ENCODE data around the gene ARSK. TPM values are rescaled to one million over a fixed set of nuclear protein-coding genes. Genes with fewer than 3 reads are reported as not detected.

The ARSK gene
- total and polyA plus RNA-seq, 2 donors (not counting 1 experiment from before 2014, with no cell fraction given), result 3.7 to 5.1 TPM

DNA sequence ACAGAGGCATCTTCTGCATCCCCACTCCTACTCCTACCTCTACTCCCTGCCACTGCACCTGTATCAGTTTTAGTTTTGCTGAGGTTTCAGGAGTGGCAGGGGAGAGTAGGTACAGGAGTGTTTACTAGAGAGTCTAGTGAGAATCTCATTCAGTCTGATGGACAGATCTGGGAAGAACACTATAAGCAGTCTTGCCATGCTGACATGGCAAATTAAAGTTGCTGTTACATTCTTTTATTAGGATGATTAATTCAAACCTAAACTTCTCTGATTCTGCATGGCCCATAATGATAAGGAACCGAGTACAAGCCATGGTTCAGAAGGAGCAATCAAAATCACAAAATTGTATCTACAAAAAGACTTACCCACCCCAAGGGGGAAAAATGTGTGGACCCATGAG, 7.4 kb downstream of the ARSK start:
- H4K20me1 ChIP-seq (ENCODE audit: control insufficient read depth, insufficient read depth, low read length, poor library complexity, severe bottlenecking), result no peaks in the 10 kb centered on the region

GRCh38 chr5:95563367-95563766, 8.5 kb downstream of the ARSK start:
- CTCF ChIA-PET, result no interaction called here
- H3K4me3 Mint-ChIP-seq, result no peak overlapping the region
- H2AFZ ChIP-seq (ENCODE audit: insufficient read depth, low read depth, low read length, poor library complexity, severe bottlenecking), result no peak overlapping the region
- 100% methylated on average over 1 of the region's 5 CpGs for WGBS (ENCODE audit: insufficient coverage)
- POLR2A ChIA-PET, result no interaction called here
- H3K79me2 ChIP-seq (ENCODE audit: control insufficient read depth, insufficient read depth, low read length), result peaks cover 1% of the 10 kb centered on the region
- H3K27ac ChIP-seq (ENCODE audit: low read length in 2 of 2), result no peak overlapping the region
- DNase-seq (no peak), ATAC-seq (ENCODE audit: low read depth) (no peak)
- no peak overlapping the region for H3K4me2 ChIP-seq (replicated peaks; ENCODE audit: low read depth, low read length, poor library complexity, severe bottlenecking)
- intact Hi-C loops (cut with micrococcal nuclease), result no loop called here
- H3K4me1 Mint-ChIP-seq, result no peaks in the 10 kb centered on the region
- H3K27ac Mint-ChIP-seq, result no peak overlapping the region
- H3K4me1 ChIP-seq (ENCODE audit: control insufficient read depth in 2 of 2, insufficient read depth in 2 of 2, low read length in 2 of 2), result no peaks in the 10 kb centered on the region
- no peaks in the 10 kb centered on the region for H3K9me3 Mint-ChIP-seq (ENCODE audit: insufficient read depth)
- H3K9me3 ChIP-seq (ENCODE audit: control extremely low read depth in 1 of 3, control insufficient read depth in 2 of 3, insufficient read depth in 1 of 3, low read length in 2 of 3), result no peaks in the 10 kb centered on the region
- H3K27me3 Mint-ChIP-seq, result no peaks in the 10 kb centered on the region
- H4K20me1 ChIP-seq (ENCODE audit: control insufficient read depth, insufficient read depth, low read length, poor library complexity, severe bottlenecking), result no peaks in the 10 kb centered on the region
- H3K4me3 ChIP-seq (ENCODE audit: control extremely low read depth in 1 of 5, extremely low read depth in 1 of 5, insufficient read depth in 1 of 5, low read depth in 2 of 5, low read length in 4 of 5), result no peak overlapping the region
- TF ChIP-seq EZH2 (IDR thresholded peaks at IDR 0.05; ENCODE audit: borderline replicate concordance, insufficient read depth, low read depth, low read length, poor library complexity, severe bottlenecking), result no peak
- TF ChIP-seq CTCF (IDR thresholded peaks at IDR 0.05), result no peak
- H3K9ac ChIP-seq (ENCODE audit: low read length), result no peak overlapping the region
- H3K36me3 ChIP-seq (replicated peaks in 1 of 2; ENCODE audit: control extremely low read depth in 1 of 2, control insufficient read depth in 1 of 2, extremely low read depth in 1 of 2, insufficient read depth in 2 of 2, low read length in 1 of 2), result peaks cover 0 to 9% of the 10 kb centered on the region in 2 experiments
- H3K27me3 ChIP-seq (replicated peaks in 1 of 4; ENCODE audit: control extremely low read depth in 1 of 4, control insufficient read depth in 3 of 4, insufficient read depth in 4 of 4, low read length in 3 of 4), result no peaks in the 10 kb centered on the region

More for the DNA sequence above, 7.4 kb downstream of the ARSK start:
- no peaks in the 10 kb centered on the region for H3K27me3 Mint-ChIP-seq
- H3K9ac ChIP-seq (ENCODE audit: low read length), result no peak overlapping the region
- intact Hi-C loops (cut with micrococcal nuclease), result no loop called here
- peaks cover 8% of the 10 kb centered on the region for H3K79me2 ChIP-seq (ENCODE audit: control insufficient read depth, insufficient read depth, low read length)
- H3K4me3 ChIP-seq (ENCODE audit: control extremely low read depth in 1 of 5, extremely low read depth in 1 of 5, insufficient read depth in 1 of 5, low read depth in 2 of 5, low read length in 4 of 5), result no peak overlapping the region
- ChIA-PET POLR2A (no interaction called here), CTCF (no interaction called here)
- no peak for TF ChIP-seq CTCF (IDR thresholded peaks at IDR 0.05)
- no peak for TF ChIP-seq EZH2 (IDR thresholded peaks at IDR 0.05; ENCODE audit: borderline replicate concordance, insufficient read depth, low read depth, low read length, poor library complexity, severe bottlenecking)
- H3K4me3 Mint-ChIP-seq, result no peak overlapping the region
- H3K4me1 ChIP-seq (ENCODE audit: control insufficient read depth in 2 of 2, insufficient read depth in 2 of 2, low read length in 2 of 2), result no peaks in the 10 kb centered on the region
- H3K27ac ChIP-seq (ENCODE audit: low read length in 2 of 2), result no peak overlapping the region
- no CpG with 5 or more reads among the region's 1 CpG for WGBS (ENCODE audit: insufficient coverage)
- no peaks in the 10 kb centered on the region for H3K27me3 ChIP-seq (replicated peaks in 1 of 4; ENCODE audit: control extremely low read depth in 1 of 4, control insufficient read depth in 3 of 4, insufficient read depth in 4 of 4, low read length in 3 of 4)
- no peaks in the 10 kb centered on the region for H3K9me3 Mint-ChIP-seq (ENCODE audit: insufficient read depth)
- DNase-seq (no peak), ATAC-seq (ENCODE audit: low read depth) (no peak)
- peaks cover 0 to 4% of the 10 kb centered on the region in 2 experiments for H3K36me3 ChIP-seq (replicated peaks in 1 of 2; ENCODE audit: control extremely low read depth in 1 of 2, control insufficient read depth in 1 of 2, extremely low read depth in 1 of 2, insufficient read depth in 2 of 2, low read length in 1 of 2)
- no peaks in the 10 kb centered on the region for H3K9me3 ChIP-seq (ENCODE audit: control extremely low read depth in 1 of 3, control insufficient read depth in 2 of 3, insufficient read depth in 1 of 3, low read length in 2 of 3)
- no peak overlapping the region for H3K27ac Mint-ChIP-seq
- no peaks in the 10 kb centered on the region for H3K4me1 Mint-ChIP-seq
- no peak overlapping the region for H2AFZ ChIP-seq (ENCODE audit: insufficient read depth, low read depth, low read length, poor library complexity, severe bottlenecking)
- no peak overlapping the region for H3K4me2 ChIP-seq (replicated peaks; ENCODE audit: low read depth, low read length, poor library complexity, severe bottlenecking)

Measured in B cell (primary cell).